ENCODE data around the gene TYSND1.

Gene TYSND1

DNA sequence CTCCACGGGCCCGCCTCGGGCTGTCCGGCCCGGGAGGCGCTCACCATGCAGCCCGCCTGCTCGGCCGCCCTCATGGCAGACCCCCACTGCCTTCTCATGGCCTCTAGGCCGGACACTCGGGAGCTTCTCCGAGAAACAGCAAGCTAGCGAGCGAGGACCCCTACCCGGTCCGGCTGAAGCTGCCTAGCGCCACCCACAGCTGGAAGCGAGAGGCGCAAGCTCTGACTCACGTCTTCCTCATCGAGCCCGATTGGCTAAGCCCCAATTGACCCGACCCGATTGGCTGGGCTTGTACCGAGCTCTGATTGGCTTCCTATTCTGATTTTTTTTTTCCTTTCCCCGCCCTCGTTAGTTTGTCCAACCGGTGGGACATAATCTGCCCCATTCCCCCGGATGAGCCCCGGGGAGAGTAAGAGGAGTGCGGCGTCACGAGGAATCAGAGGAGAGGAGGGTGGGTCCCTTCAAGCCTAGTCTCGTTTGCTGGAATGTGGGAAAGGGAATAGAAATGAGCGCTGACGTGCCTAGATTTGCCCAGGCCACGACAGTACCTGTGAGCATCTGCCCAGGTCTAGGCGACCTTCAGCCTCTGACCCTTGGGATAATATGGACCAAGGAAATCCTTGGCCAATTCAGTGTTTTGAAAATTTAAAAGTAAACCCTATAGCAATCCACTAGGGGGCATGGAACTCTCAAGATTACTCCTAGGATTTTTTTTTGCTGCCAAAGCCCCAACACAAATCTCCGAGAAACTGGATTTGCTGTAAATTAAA, at the start of gene TYSND1:
TSS of gene TYSND1 (minus strand) at position 212 of the 770 bp plus-strand sequence. CDS start at position 98, 114 bp downstream.
- peak; percentile 99 for DNase-seq (ENCODE audit: low read depth)
- TF ChIP-seq, protein P1, sequence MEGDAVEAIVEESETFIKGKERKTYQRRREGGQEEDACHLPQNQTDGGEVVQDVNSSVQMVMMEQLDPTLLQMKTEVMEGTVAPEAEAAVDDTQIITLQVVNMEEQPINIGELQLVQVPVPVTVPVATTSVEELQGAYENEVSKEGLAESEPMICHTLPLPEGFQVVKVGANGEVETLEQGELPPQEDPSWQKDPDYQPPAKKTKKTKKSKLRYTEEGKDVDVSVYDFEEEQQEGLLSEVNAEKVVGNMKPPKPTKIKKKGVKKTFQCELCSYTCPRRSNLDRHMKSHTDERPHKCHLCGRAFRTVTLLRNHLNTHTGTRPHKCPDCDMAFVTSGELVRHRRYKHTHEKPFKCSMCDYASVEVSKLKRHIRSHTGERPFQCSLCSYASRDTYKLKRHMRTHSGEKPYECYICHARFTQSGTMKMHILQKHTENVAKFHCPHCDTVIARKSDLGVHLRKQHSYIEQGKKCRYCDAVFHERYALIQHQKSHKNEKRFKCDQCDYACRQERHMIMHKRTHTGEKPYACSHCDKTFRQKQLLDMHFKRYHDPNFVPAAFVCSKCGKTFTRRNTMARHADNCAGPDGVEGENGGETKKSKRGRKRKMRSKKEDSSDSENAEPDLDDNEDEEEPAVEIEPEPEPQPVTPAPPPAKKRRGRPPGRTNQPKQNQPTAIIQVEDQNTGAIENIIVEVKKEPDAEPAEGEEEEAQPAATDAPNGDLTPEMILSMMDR (IDR thresholded peaks at IDR 0.05; ENCODE audit: low read length, missing control alignments) = peak; percentile 71
- peak within 1 kb of the TSS; percentile 60 for H3K4me3 ChIP-seq (replicated peaks; ENCODE audit: low read depth, low read length)

GRCh38 chr10:70193391-70193844, 46.9 kb upstream of the TYSND1 start:
- peak; percentile 55 for DNase-seq (ENCODE audit: low read depth)
- TF ChIP-seq, protein P1 (IDR thresholded peaks at IDR 0.05; ENCODE audit: low read length, missing control alignments) = no peak
- H3K4me3 ChIP-seq (replicated peaks; ENCODE audit: low read depth, low read length) = no peak overlapping the region

GRCh38 chr10:70192326-70192968, 45.9 kb upstream of the TYSND1 start:
- TF ChIP-seq, protein P1 (IDR thresholded peaks at IDR 0.05; ENCODE audit: low read length, missing control alignments) = no peak
- H3K4me3 ChIP-seq (replicated peaks; ENCODE audit: low read depth, low read length) = no peak overlapping the region
- no peak for DNase-seq (ENCODE audit: low read depth)

GRCh38 chr10:70191972-70192305, 45.4 kb upstream of the TYSND1 start:
- H3K4me3 ChIP-seq (replicated peaks; ENCODE audit: low read depth, low read length) = peak overlapping the region; percentile 21
- TF ChIP-seq, protein P1 (IDR thresholded peaks at IDR 0.05; ENCODE audit: low read length, missing control alignments) = no peak
- peak; percentile 95 for DNase-seq (ENCODE audit: low read depth)

- DNase-seq (ENCODE audit: low read depth) = peak; percentile 71
- TF ChIP-seq, protein P1 (IDR thresholded peaks at IDR 0.05; ENCODE audit: low read length, missing control alignments) = no peak
- H3K4me3 ChIP-seq (replicated peaks; ENCODE audit: low read depth, low read length) = peak overlapping the region; percentile 21
Observed at GRCh38 chr10:70191161-70191971, 44.9 kb upstream of the TYSND1 start.

GRCh38 chr10:70190581-70190980, 44.1 kb upstream of the TYSND1 start:
- no peak for DNase-seq (ENCODE audit: low read depth)
- no peak overlapping the region for H3K4me3 ChIP-seq (replicated peaks; ENCODE audit: low read depth, low read length)
- TF ChIP-seq, protein P1 (IDR thresholded peaks at IDR 0.05; ENCODE audit: low read length, missing control alignments) = no peak
